GM12891 (cell line): Measurements from ENCODE around the gene BIK.

ENCODE experiments used
- POLR2A ChIP-seq: IDR thresholded peaks from 2 replicates; pipeline ENCODE4 v1.6.1; 2011; ENCODE audit warnings: low read depth, low read length, control low read depth
- POLR2AphosphoS5 ChIP-seq: IDR thresholded peaks from 2 replicates; pipeline ENCODE4 v1.6.1; 2011; ENCODE audit warnings: low read depth, low read length, control low read depth

DNA sequence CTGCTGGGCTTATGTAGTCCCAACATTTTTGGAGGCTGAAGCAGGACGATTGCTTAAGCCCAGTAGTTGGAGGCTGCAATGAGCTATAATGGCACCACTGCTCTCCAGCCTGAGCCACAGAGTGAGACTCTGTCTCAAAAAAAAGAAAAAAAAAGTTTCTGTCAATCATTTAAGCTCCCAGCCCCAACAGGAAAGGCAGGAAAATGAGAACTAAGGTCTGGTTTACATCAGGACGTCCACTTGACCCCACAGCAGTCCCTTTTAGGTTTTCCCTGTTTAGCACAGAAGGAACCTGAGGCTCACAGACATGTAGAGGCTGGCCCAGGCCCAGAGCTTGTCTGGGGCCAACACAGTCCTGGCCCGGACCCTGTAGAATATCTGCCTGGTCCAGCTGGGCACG lies 12.2 kb upstream of the BIK start:
- TF ChIP-seq POLR2A (no peak), POLR2AphosphoS5 (no peak)
